ENCODE measurements around the gene TECPR1. TPM values are rescaled to one million over a fixed set of nuclear protein-coding genes. Genes with fewer than 3 reads are reported as not detected.

TECPR1 gene
- polyA plus RNA-seq, 2 donors = 8.4 to 17.1 TPM

DNA sequence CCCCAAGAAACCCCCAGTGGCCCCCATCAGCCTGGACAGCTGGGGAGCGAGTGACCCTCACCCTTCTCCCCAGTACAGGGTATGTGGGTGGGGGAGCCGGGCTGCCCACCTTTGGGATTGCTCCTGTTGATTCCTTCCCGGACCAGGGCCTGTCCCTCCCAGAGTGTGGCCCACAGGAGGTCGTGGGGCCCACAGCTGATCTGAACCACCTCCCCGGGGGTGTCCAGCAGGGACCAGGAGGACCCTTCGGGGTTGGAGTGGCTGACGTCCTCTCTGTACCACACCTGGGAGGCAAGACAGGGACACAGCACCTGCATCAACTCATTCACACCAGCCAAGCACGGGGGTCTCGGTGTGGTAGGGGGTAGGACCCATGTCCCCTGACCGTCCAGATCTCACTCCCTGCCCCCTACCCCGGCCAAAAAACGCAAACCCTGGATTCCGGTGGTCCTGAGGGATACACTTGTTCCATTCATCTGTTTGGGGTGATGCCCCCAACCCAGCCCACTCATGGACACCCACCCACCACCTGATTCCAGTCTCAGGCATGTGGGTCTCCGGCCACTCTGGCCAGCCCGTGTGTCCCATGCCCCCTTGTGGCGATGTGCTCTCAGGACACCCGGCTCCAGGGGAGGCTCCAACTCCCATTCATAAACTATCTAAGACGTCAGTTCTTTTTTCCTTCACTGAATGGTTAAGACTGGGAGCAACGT is 10.9 kb downstream of the TECPR1 start:
- WGBS, 2 donors = 71 to 76% methylated on average over 19 of the region's 19 CpGs
- Histone ChIP-seq H3K4me1 (ENCODE audit: control insufficient read depth in 2 of 2, insufficient read depth in 2 of 2, low read length in 1 of 2) (peaks cover 0 to 3% of the 10 kb centered on the region in 2 donors), H3K4me3 (ENCODE audit: low read depth in 1 of 2, low read length in 2 of 2) (no peak overlapping the region), H3K27ac (ENCODE audit: low read depth in 2 of 2, low read length in 1 of 2) (no peak overlapping the region), H3K27me3 (ENCODE audit: control insufficient read depth in 1 of 2, insufficient read depth in 2 of 2, low read length in 2 of 2) (no peaks in the 10 kb centered on the region), H3K9me3 (ENCODE audit: control insufficient read depth in 2 of 2, insufficient read depth in 1 of 2, low read depth in 1 of 2, low read length in 1 of 2) (no peaks in the 10 kb centered on the region), H3K36me3 (ENCODE audit: control insufficient read depth in 2 of 2, insufficient read depth in 2 of 2, low read length in 1 of 2) (peaks cover 0 to 46% of the 10 kb centered on the region in 2 donors)

DNA sequence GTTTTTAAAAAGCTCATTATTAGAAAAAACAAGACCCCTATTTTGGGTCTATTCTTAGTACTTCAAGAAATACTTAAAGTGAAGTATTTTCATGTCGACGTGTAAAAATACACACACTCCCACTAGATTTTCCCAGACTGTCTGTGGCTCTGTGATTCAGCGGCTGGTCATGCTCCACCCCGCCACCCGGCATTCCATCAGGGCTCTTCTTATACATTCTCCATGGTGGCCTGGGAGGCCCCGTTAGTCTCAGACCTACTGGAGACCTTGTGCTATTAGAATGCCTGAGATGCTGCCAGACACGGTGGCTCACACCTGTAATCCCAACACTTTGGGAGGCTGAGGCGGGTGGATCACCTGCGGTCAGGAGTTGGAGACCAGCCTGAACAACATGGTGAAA is 13.1 kb downstream of the TECPR1 start:
- H3K36me3 ChIP-seq (ENCODE audit: control insufficient read depth in 2 of 2, insufficient read depth in 2 of 2, low read length in 1 of 2) = peaks cover 0 to 40% of the 10 kb centered on the region in 2 donors

DNA sequence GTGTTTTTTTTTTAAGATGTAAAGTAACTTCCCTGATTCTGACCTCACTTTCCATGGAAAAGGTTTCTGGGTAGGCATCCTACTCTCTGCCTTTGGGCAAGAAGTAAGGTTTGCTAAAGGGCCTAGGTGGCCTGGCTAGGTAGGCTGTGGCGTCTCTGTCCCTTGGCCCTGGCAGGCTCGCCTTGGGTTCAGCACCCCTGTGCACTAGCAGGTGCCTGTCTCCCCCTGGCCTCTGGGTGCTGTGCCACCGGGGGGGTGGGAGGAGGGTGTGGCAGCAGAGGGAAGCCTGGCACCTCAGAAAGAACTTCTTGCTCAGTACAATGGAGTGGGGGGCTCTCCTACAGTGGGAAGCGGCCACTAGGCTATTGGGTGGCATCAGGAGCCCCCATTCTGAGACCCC is 14.0 kb downstream of the TECPR1 start:
- H3K27ac ChIP-seq (ENCODE audit: low read depth in 2 of 2, low read length in 1 of 2) = no peak overlapping the region
- WGBS, 2 donors = 92 to 100% methylated on average over 4 of the region's 4 CpGs
- peaks cover 0 to 44% of the 10 kb centered on the region in 2 donors for H3K36me3 ChIP-seq (ENCODE audit: control insufficient read depth in 2 of 2, insufficient read depth in 2 of 2, low read length in 1 of 2)
- no peaks in the 10 kb centered on the region for H3K27me3 ChIP-seq (ENCODE audit: control insufficient read depth in 1 of 2, insufficient read depth in 2 of 2, low read length in 2 of 2)
- H3K4me3 ChIP-seq (ENCODE audit: low read depth in 1 of 2, low read length in 2 of 2) = no peak overlapping the region
- H3K9me3 ChIP-seq (ENCODE audit: control insufficient read depth in 2 of 2, insufficient read depth in 1 of 2, low read depth in 1 of 2, low read length in 1 of 2) = no peaks in the 10 kb centered on the region
- H3K4me1 ChIP-seq (ENCODE audit: control insufficient read depth in 2 of 2, insufficient read depth in 2 of 2, low read length in 1 of 2) = no peaks in the 10 kb centered on the region

More for the DNA sequence above, 13.1 kb downstream of the TECPR1 start:
- WGBS, 2 donors = 93 to 94% methylated on average over 9 of the region's 9 CpGs
- H3K9me3 ChIP-seq (ENCODE audit: control insufficient read depth in 2 of 2, insufficient read depth in 1 of 2, low read depth in 1 of 2, low read length in 1 of 2) = no peaks in the 10 kb centered on the region
- no peaks in the 10 kb centered on the region for H3K27me3 ChIP-seq (ENCODE audit: control insufficient read depth in 1 of 2, insufficient read depth in 2 of 2, low read length in 2 of 2)
- no peak overlapping the region for H3K4me3 ChIP-seq (ENCODE audit: low read depth in 1 of 2, low read length in 2 of 2)
- no peak overlapping the region for H3K27ac ChIP-seq (ENCODE audit: low read depth in 2 of 2, low read length in 1 of 2)
- no peaks in the 10 kb centered on the region for H3K4me1 ChIP-seq (ENCODE audit: control insufficient read depth in 2 of 2, insufficient read depth in 2 of 2, low read length in 1 of 2)

DNA sequence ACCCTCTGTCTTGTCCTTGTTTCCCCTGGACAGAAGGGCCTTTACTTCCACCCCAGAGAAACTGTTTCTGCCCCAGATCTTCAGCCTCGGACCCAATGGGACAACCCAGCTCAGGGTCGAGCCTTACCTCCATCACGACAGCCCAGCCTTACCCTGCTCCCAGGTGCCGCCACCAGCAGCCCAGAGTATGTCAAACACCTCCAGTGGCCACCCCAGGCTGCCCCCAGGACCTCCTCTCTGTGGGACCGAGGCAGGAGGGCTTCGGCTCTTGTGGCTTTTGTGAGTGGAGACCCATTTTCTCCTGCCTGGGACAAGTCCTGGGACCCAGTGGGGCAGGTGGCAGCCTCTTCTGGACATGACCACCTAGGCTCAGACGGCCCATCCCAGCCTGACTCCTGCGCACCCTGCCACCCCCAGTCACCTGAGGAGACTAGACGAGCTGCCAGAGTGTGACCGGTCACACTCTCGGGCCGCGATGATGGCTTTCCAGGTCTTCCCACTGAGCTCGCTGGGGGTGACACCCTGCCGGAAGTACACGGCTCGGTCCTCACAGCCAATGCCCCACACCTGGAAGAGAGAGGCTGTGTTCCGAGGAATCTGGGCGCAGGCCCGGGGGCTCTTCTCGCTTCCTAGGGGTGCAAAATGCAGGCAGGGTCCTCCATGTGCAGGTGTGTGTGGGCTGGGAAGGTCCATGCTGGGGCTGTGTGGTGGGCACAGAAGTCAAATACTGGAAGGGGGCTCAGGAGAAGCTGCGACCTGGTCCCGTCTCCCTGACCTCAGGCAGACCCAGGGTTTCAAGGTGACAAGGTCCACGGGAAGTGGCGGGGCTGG is 15.5 kb downstream of the TECPR1 start:
- Histone ChIP-seq H3K27me3 (ENCODE audit: control insufficient read depth in 1 of 2, insufficient read depth in 2 of 2, low read length in 2 of 2) (no peaks in the 10 kb centered on the region), H3K9me3 (ENCODE audit: control insufficient read depth in 2 of 2, insufficient read depth in 1 of 2, low read depth in 1 of 2, low read length in 1 of 2) (no peaks in the 10 kb centered on the region), H3K27ac (ENCODE audit: low read depth in 2 of 2, low read length in 1 of 2) (no peak overlapping the region), H3K4me1 (ENCODE audit: control insufficient read depth in 2 of 2, insufficient read depth in 2 of 2, low read length in 1 of 2) (no peaks in the 10 kb centered on the region), H3K36me3 (ENCODE audit: control insufficient read depth in 2 of 2, insufficient read depth in 2 of 2, low read length in 1 of 2) (peaks cover 0 to 44% of the 10 kb centered on the region in 2 donors), H3K4me3 (ENCODE audit: low read depth in 1 of 2, low read length in 2 of 2) (no peak overlapping the region)
- WGBS, 2 donors = 94% methylated on average over 25 of the region's 25 CpGs

DNA sequence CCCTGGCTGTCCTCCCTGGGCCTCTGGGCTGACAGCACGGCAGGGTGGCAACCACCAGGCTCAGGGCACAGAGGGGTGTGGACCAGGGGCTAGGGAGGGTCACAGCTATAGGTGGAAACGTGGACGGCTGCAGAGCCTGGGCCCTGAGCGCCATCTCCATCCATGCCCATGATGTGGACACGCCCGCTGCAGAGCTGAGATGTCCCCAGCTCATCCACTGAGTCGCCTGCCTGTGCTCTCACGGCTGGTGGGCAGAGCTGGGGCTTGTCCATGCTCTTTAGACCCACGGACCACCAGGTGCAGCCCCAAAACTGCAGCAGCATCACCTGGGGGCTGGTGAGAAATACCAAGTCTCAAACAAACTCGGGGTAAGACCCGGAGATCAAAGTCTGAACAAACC is 16.1 kb downstream of the TECPR1 start:
- Histone ChIP-seq H3K4me3 (ENCODE audit: low read depth in 1 of 2, low read length in 2 of 2) (no peak overlapping the region), H3K9me3 (ENCODE audit: control insufficient read depth in 2 of 2, insufficient read depth in 1 of 2, low read depth in 1 of 2, low read length in 1 of 2) (no peaks in the 10 kb centered on the region), H3K27me3 (ENCODE audit: control insufficient read depth in 1 of 2, insufficient read depth in 2 of 2, low read length in 2 of 2) (no peaks in the 10 kb centered on the region), H3K4me1 (ENCODE audit: control insufficient read depth in 2 of 2, insufficient read depth in 2 of 2, low read length in 1 of 2) (no peaks in the 10 kb centered on the region), H3K27ac (ENCODE audit: low read depth in 2 of 2, low read length in 1 of 2) (no peak overlapping the region), H3K36me3 (ENCODE audit: control insufficient read depth in 2 of 2, insufficient read depth in 2 of 2, low read length in 1 of 2) (peaks cover 0 to 45% of the 10 kb centered on the region in 2 donors)
- 90 to 93% methylated on average over 11 of the region's 11 CpGs for WGBS, 2 donors

DNA sequence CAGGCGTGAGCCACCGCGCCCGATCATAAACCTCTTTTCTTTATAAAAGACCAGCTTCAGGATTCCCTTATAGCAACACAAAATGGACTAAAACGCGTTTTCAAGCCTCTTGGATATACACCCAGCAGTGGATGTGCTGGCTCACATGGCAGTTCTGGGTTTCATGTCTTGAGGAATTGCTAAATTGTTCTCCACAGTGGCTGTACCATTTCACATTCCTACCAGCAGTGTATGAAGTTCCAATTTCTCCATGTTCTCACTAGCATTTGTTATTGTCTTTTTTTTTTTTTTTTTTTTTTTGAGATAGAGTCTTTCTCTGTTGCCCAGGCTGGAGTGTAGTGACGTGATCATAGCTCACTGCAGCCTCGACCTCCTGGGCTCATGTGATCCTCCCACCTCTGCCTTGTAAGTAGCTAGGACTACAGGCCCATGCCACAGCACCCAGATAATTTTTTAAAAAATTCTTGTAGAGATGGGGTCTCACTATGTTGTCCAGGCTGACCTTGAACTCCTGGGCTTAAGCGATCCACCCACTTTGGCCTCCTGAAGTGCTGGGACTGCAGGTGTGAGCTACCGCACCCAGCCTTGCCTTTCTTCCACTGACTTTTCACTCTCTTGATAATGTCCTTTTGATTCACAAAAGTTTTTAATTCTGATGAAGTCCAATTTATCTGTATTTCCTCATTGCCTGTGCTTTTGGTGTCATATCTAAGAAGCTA is 17.4 kb downstream of the TECPR1 start:
- Histone ChIP-seq H3K4me3 (ENCODE audit: low read depth in 1 of 2, low read length in 2 of 2) (no peak overlapping the region), H3K4me1 (ENCODE audit: control insufficient read depth in 2 of 2, insufficient read depth in 2 of 2, low read length in 1 of 2) (no peaks in the 10 kb centered on the region), H3K9me3 (ENCODE audit: control insufficient read depth in 2 of 2, insufficient read depth in 1 of 2, low read depth in 1 of 2, low read length in 1 of 2) (no peaks in the 10 kb centered on the region), H3K27ac (ENCODE audit: low read depth in 2 of 2, low read length in 1 of 2) (no peak overlapping the region), H3K27me3 (ENCODE audit: control insufficient read depth in 1 of 2, insufficient read depth in 2 of 2, low read length in 2 of 2) (no peaks in the 10 kb centered on the region), H3K36me3 (ENCODE audit: control insufficient read depth in 2 of 2, insufficient read depth in 2 of 2, low read length in 1 of 2) (peaks cover 0 to 44% of the 10 kb centered on the region in 2 donors)
- 94% methylated on average over 10 of the region's 10 CpGs for WGBS, 2 donors

DNA sequence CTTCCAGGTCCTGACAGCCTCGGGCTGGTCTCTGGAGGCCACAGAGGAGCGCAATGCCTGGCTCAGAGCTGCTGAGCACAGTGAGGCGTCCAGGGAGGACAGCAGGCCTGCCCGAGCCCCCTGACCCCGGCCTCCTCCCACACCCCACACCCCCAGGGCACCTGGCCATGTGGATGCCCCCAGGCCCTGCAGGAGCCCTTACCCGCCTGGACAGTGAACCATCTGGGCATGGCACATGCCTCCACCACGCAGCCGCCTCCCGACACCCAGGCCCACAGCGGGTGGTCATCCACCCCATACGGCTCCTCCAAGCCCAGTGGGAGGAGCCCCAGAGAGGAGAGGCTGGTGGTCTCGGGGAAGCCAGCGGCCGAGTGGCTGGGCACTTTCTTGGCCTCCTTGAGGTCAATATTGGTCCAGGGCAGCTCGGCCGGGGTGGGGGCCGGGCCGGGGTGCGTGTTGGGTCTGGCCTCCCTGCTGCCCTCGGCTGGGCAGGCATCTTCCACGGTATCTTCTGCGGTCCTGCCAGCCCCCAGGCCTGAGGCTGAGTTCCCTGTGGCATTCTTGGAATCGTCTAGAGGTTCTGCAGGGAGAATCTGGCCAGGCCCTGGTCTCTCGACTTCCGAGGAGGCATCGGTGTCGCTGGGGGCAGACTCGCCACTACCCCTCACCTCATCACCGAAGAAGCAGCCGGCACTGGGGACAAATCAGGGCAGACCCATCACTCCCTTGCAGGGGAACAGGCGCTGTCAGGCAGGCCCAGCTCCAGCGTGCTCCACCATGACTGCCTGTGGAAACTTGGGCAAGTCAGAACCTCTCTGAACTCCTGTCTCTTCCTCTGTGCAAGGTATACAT is 18.6 kb downstream of the TECPR1 start:
- Histone ChIP-seq H3K9me3 (ENCODE audit: control insufficient read depth in 2 of 2, insufficient read depth in 1 of 2, low read depth in 1 of 2, low read length in 1 of 2) (no peaks in the 10 kb centered on the region), H3K27ac (ENCODE audit: low read depth in 2 of 2, low read length in 1 of 2) (no peak overlapping the region), H3K27me3 (ENCODE audit: control insufficient read depth in 1 of 2, insufficient read depth in 2 of 2, low read length in 2 of 2) (no peaks in the 10 kb centered on the region), H3K4me1 (ENCODE audit: control insufficient read depth in 2 of 2, insufficient read depth in 2 of 2, low read length in 1 of 2) (no peaks in the 10 kb centered on the region), H3K4me3 (ENCODE audit: low read depth in 1 of 2, low read length in 2 of 2) (no peak overlapping the region), H3K36me3 (ENCODE audit: control insufficient read depth in 2 of 2, insufficient read depth in 2 of 2, low read length in 1 of 2) (peaks cover 0 to 52% of the 10 kb centered on the region in 2 donors)
- WGBS, 2 donors = 93 to 94% methylated on average over 32 of the region's 32 CpGs

DNA sequence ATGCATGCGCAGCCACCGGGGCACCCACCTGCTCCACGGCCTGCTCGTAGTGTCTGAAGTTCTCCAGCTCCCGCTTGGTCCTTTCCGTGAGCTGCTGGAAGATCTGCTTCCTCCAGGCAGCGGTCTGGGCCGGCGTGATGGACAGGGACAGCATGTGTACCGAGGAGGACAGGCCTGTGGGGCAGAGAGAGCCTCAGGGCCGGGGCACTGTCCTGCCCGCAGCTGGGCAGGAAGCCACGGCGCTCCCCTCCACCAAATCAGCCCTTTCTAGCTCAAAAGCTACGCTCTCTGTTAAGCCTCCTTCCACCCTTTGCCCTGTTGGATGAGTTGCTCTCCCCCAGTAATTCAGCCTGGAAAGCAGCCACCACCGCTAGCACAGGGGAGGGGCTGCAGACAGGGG is 19.2 kb downstream of the TECPR1 start:
- Histone ChIP-seq H3K4me3 (ENCODE audit: low read depth in 1 of 2, low read length in 2 of 2) (no peak overlapping the region), H3K27ac (ENCODE audit: low read depth in 2 of 2, low read length in 1 of 2) (no peak overlapping the region), H3K27me3 (ENCODE audit: control insufficient read depth in 1 of 2, insufficient read depth in 2 of 2, low read length in 2 of 2) (no peaks in the 10 kb centered on the region), H3K36me3 (ENCODE audit: control insufficient read depth in 2 of 2, insufficient read depth in 2 of 2, low read length in 1 of 2) (peaks cover 2 to 53% of the 10 kb centered on the region in 2 donors), H3K9me3 (ENCODE audit: control insufficient read depth in 2 of 2, insufficient read depth in 1 of 2, low read depth in 1 of 2, low read length in 1 of 2) (no peaks in the 10 kb centered on the region), H3K4me1 (ENCODE audit: control insufficient read depth in 2 of 2, insufficient read depth in 2 of 2, low read length in 1 of 2) (no peaks in the 10 kb centered on the region)
- 90 to 92% methylated on average over 16 of the region's 16 CpGs for WGBS, 2 donors

DNA sequence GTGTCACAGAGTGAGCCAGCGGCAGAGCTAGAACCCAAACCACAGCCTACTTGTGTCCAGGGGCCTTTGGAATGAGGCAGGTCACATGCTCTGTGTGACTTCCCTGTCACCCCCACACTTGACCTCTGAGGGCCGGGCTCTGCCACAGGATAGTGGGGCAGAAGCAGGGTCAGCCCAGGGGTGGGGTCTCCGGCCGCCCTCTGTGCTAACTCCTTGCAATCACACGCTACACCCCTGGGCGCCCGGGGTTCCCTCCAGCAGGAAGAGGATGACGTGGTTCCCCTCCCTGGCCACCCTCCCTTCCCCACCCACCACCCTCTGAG is 19.8 kb downstream of the TECPR1 start:
- Histone ChIP-seq H3K27me3 (ENCODE audit: control insufficient read depth in 1 of 2, insufficient read depth in 2 of 2, low read length in 2 of 2) (no peaks in the 10 kb centered on the region), H3K36me3 (ENCODE audit: control insufficient read depth in 2 of 2, insufficient read depth in 2 of 2, low read length in 1 of 2) (peaks cover 3 to 52% of the 10 kb centered on the region in 2 donors), H3K4me1 (ENCODE audit: control insufficient read depth in 2 of 2, insufficient read depth in 2 of 2, low read length in 1 of 2) (no peaks in the 10 kb centered on the region), H3K27ac (ENCODE audit: low read depth in 2 of 2, low read length in 1 of 2) (no peak overlapping the region), H3K4me3 (ENCODE audit: low read depth in 1 of 2, low read length in 2 of 2) (no peak overlapping the region), H3K9me3 (ENCODE audit: control insufficient read depth in 2 of 2, insufficient read depth in 1 of 2, low read depth in 1 of 2, low read length in 1 of 2) (no peaks in the 10 kb centered on the region)
- WGBS, 2 donors = 91 to 93% methylated on average over 8 of the region's 8 CpGs
